ENCODE measurements around the gene SEC16B.

- TF ChIP-seq, protein P1, sequence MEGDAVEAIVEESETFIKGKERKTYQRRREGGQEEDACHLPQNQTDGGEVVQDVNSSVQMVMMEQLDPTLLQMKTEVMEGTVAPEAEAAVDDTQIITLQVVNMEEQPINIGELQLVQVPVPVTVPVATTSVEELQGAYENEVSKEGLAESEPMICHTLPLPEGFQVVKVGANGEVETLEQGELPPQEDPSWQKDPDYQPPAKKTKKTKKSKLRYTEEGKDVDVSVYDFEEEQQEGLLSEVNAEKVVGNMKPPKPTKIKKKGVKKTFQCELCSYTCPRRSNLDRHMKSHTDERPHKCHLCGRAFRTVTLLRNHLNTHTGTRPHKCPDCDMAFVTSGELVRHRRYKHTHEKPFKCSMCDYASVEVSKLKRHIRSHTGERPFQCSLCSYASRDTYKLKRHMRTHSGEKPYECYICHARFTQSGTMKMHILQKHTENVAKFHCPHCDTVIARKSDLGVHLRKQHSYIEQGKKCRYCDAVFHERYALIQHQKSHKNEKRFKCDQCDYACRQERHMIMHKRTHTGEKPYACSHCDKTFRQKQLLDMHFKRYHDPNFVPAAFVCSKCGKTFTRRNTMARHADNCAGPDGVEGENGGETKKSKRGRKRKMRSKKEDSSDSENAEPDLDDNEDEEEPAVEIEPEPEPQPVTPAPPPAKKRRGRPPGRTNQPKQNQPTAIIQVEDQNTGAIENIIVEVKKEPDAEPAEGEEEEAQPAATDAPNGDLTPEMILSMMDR (IDR thresholded peaks at IDR 0.05) = no peak
- TF ChIP-seq POLR2A (IDR thresholded peaks at IDR 0.05) = no peak
Measured at GRCh38 chr1:177912991-177913390, 56.9 kb downstream of the SEC16B start.
